ENCODE measurements around the gene CHGA.

CHGA gene

DNA sequence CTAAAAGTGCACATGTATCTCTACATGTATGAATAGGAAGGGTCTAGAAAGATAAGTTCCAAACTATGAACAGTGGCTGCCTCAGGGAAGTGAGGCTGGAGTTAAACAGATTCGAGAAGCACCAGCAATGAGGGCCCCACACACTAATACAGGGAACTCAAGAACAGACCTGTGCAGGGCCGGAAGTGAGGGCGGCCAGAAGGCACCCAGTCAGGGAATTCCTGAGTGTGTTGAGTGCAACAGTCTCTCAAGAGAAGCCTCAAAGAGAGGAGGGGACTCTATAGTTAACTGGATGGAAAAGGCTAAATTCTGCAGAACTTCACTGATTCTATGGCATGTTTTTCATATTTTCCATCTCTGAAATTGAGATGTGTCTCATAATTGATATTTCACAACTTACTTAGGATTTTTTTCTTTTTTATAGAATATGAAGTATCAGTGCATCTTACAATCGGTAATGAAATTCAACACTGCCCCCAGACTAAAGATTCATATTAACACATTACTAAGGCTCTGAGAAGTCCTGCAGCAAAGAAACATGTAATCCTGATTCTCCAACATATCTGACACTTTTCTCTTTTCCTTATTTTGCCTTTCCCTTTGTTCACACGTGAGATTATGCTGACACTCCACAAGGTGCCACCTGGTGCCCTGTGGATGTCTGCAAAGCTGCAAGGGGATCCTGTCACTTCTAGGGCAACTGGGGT is 61.3 kb downstream of the CHGA start:
- no peak for DNase-seq (ENCODE audit: low spot score)
